T-cell (primary cell): ENCODE measurements around the gene STK32B. TPM values are rescaled to one million over a fixed set of nuclear protein-coding genes. Genes with fewer than 3 reads are reported as not detected.

ENCODE experiments used
- ATAC-seq, 4 experiments: fragments of 200-7000 bp in 3 of 4; fragments of 150-1000 bp in 1 of 4; cut with Tn5 transposase; replicated peaks in 1 of 4; 1 replicate in 3 of 4; 2 replicates in 1 of 4; pipeline ENCODE4 v1.10.0; 2021; ENCODE audit warnings: moderate library complexity in 3 of 4, mild to moderate bottlenecking in 2 of 4, moderate number of reproducible peaks in 1 of 4
- CTCF ChIA-PET, 2 donors: fragments of 300-600 bp; sonication (Branson Sonifier 250); formaldehyde crosslinking; loops; one replicate each; lab custom pipeline; 2022; ENCODE audit warnings: antibody characterized with exemption in 2 of 2; lab: Charles Lee
- POLR2A ChIA-PET, 2 donors: fragments of 300-600 bp; sonication (Branson Sonifier 250); formaldehyde crosslinking; loops; one replicate each; lab custom pipeline; 2022; ENCODE audit warnings: antibody characterized with exemption in 2 of 2; lab: Charles Lee
- DNase-seq, 35 experiments: peaks; one replicate each; pipeline versions ENCODE4 v3.0.0 to v3.0.0-alpha.2; 2013 to 2023
- H3K27ac ChIP-seq: one replicate; pipeline ENCODE4 v1.5.1; 2013; ENCODE audit warnings: low read length
- H3K27me3 ChIP-seq, 2 experiments: replicated peaks in 1 of 2; 1 replicate in 1 of 2; 2 replicates in 1 of 2; pipeline versions ENCODE4 v1.6.1 to v1.7.0; 2013; ENCODE audit warnings: low read length in 1 of 2, mixed read lengths in 1 of 2; ENCODE audit not compliant: control insufficient read depth in 2 of 2, insufficient read depth in 2 of 2; ENCODE audit errors: extremely low read depth in 1 of 2
- H3K36me3 ChIP-seq, 2 donors: 1 replicate in 1 of 2; 2 replicates in 1 of 2; pipeline versions ENCODE4 v1.6.1 to v1.7.0; 2013; ENCODE audit warnings: low read length in 1 of 2; ENCODE audit not compliant: control insufficient read depth in 2 of 2, insufficient read depth in 1 of 2; ENCODE audit errors: extremely low read depth in 1 of 2
- H3K4me1 ChIP-seq, 2 experiments: 1 replicate in 1 of 2; 2 replicates in 1 of 2; pipeline versions ENCODE4 v1.6.1 to v1.7.0; 2013; ENCODE audit warnings: low read length in 2 of 2, mixed read lengths in 1 of 2; ENCODE audit not compliant: insufficient read depth in 2 of 2, control insufficient read depth in 1 of 2; ENCODE audit errors: extremely low read depth in 1 of 2
- H3K4me3 ChIP-seq, 2 donors: 1 replicate in 1 of 2; 2 replicates in 1 of 2; pipeline versions ENCODE4 v1.5.1 to v1.7.0; 2013; ENCODE audit warnings: mild to moderate bottlenecking in 2 of 2, low read length in 1 of 2, moderate library complexity in 1 of 2; ENCODE audit not compliant: control insufficient read depth in 1 of 2; ENCODE audit errors: extremely low read depth in 1 of 2
- H3K9me3 ChIP-seq: 2 replicates; pipeline ENCODE4 v1.7.0; 2013
- H3K27ac Mint-ChIP-seq, 2 donors: one replicate each; pipeline ENCODE4 v1.8.0; 2020 to 2021; ENCODE audit warnings: mild to moderate bottlenecking in 2 of 2, mixed read lengths in 2 of 2
- H3K27me3 Mint-ChIP-seq, 2 donors: one replicate each; pipeline ENCODE4 v1.8.0; 2021 to 2022; ENCODE audit warnings: mixed read lengths in 2 of 2
- H3K36me3 Mint-ChIP-seq: one replicate; pipeline ENCODE4 v1.8.0; 2021; ENCODE audit warnings: mixed read lengths
- H3K4me1 Mint-ChIP-seq, 3 donors: one replicate each; pipeline ENCODE4 v1.8.0; 2020 to 2022; ENCODE audit warnings: mixed read lengths in 3 of 3, mild to moderate bottlenecking in 1 of 3
- H3K4me3 Mint-ChIP-seq, 3 donors: one replicate each; pipeline ENCODE4 v1.8.0; 2020 to 2022; ENCODE audit warnings: mild to moderate bottlenecking in 3 of 3, mixed read lengths in 3 of 3, moderate library complexity in 3 of 3
- H3K9me3 Mint-ChIP-seq, 3 donors: one replicate each; pipeline ENCODE4 v1.8.0; 2020 to 2022; ENCODE audit warnings: mixed read lengths in 3 of 3
- WGBS: methylation state at CpG from one replicate; pipeline ENCODE4 v1.1.5; 2013; ENCODE audit warnings: missing lambda C conversion rate; ENCODE audit not compliant: insufficient coverage; 5-methylcytosine and 5-hydroxymethylcytosine counted together
- total RNA-seq, 35 experiments: library from RNA in 6 of 35; stranded (reverse) in 6 of 35; fragments of 120-200 nt in 1 of 35; gene quantifications; one replicate each; pipeline versions ENCODE4 v1.2.1 to v1.2.4 and lab custom pipeline; 2013 to 2026

Gene STK32B
- total RNA-seq, 5 donors from 2014 or later (not counting 1 experiment from before 2014, with no cell fraction given) = 0.12 to 0.20 (median 0.15) TPM; not detected in 2

DNA sequence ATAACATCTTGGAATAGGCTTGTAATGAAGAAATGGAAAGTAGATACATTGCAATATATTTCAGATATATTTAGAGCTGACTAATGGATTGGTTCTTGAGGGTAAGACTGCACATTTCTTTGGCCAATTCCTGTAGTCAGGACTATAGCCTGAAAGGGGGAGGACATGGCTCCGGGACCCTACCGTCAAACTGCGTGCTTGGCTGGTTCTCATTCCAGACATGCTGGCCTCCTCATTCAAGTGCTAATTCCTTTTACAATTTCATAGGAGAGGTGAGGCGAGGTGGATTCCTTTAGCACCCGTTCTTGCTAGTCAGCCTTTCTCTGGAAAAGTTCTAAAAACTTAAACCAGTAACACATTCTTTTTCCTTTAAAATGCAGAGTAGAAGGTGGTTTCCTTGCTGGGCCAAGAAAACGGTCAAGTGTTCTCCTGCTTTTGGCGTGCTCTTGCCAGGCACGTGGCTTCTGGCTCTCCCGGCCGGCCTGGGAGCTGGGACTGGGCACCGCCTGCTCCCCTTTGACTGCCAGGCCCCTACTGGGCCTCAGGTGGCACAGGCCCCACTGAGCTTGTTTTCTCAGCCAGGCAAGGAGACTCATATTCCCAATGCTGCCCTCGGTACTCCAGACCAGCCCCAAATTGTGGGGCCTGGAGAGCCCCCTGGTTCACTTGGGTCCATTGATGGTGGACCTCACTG, 167.2 kb downstream of the STK32B start:
- Histone ChIP-seq H3K4me3 (no peak overlapping the region), H3K27ac (no peak overlapping the region), H3K9me3 (no peaks in the 10 kb centered on the region), H3K27me3 (no peaks in the 10 kb centered on the region), H3K36me3 (no peaks in the 10 kb centered on the region), H3K4me1 (no peaks in the 10 kb centered on the region)
- DNase-seq (no peak), ATAC-seq (no peak)
- Mint-ChIP-seq H3K27ac (no peak overlapping the region), H3K4me1 (no peaks in the 10 kb centered on the region), H3K9me3 (peaks cover 15 to 23% (median 18%) of the 10 kb centered on the region in 3 donors), H3K4me3 (no peak overlapping the region), H3K27me3 (no peaks in the 10 kb centered on the region), H3K36me3 (no peaks in the 10 kb centered on the region)
- POLR2A ChIA-PET = interaction anchor here in 1 of 2 donors (0.6 kb wide), 1 partner anchor 44 kb away, joined by 3 read pairs; no protein-coding TSS in a partner anchor
- CTCF ChIA-PET = no interaction called here
- 95% methylated on average over 8 of the region's 12 CpGs for WGBS

DNA sequence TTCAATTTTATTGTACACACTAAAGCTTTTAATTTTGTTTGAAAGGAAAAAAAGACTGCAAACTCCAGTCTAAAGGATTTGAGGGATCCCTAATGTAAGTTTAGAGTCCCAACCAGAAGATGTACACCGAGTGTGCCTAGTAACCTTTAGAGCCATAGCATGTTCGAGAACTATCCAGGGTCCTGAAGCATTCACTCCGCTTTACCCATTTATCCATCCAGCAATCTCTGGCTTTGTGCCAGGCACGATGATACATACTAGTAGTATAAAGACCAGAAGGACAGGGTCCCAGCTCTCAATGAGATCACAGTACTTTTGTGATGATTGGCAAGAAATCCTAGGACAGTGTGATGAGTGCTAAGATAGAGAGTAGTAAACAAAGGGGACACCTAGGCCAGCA, 168.7 kb downstream of the STK32B start:
- Mint-ChIP-seq H3K4me1 (no peaks in the 10 kb centered on the region), H3K36me3 (no peaks in the 10 kb centered on the region), H3K4me3 (no peak overlapping the region), H3K27ac (no peak overlapping the region), H3K27me3 (no peaks in the 10 kb centered on the region), H3K9me3 (peaks cover 14 to 28% (median 15%) of the 10 kb centered on the region in 3 donors)
- CTCF ChIA-PET = no interaction called here
- DNase-seq (no peak), ATAC-seq (no peak)
- Histone ChIP-seq H3K27me3 (no peaks in the 10 kb centered on the region), H3K4me3 (no peak overlapping the region), H3K27ac (no peak overlapping the region), H3K9me3 (no peaks in the 10 kb centered on the region), H3K4me1 (no peaks in the 10 kb centered on the region), H3K36me3 (no peaks in the 10 kb centered on the region)
- 60% methylated on average over 1 of the region's 4 CpGs for WGBS
- POLR2A ChIA-PET = no interaction called here

DNA sequence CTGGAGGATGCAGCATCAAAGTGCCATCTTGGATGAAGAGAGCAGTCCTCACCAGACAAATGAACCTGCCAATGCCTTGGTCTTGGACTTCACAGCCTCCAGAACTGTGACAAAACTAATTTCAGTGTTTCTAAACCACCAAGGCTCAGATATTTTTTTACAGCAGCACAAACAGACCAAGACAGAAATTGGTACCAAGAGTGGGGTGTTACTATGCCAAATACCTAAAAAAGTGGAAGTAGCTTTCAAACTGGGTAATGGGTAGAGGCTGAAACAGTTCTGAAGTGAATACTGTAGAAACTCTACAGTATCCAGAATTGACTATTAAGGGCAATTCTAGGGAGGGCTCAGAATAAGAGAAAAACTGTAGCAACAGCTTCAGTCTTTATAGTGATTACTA, 170.8 kb downstream of the STK32B start:
- Histone ChIP-seq H3K9me3 (no peaks in the 10 kb centered on the region), H3K4me3 (no peak overlapping the region), H3K4me1 (no peaks in the 10 kb centered on the region), H3K27me3 (no peaks in the 10 kb centered on the region), H3K27ac (no peak overlapping the region), H3K36me3 (no peaks in the 10 kb centered on the region)
- ChIA-PET POLR2A (no interaction called here), CTCF (no interaction called here)
- Mint-ChIP-seq H3K36me3 (no peaks in the 10 kb centered on the region), H3K9me3 (peaks cover 14 to 28% (median 15%) of the 10 kb centered on the region in 3 donors), H3K4me1 (no peaks in the 10 kb centered on the region), H3K4me3 (no peak overlapping the region), H3K27me3 (no peaks in the 10 kb centered on the region), H3K27ac (no peak overlapping the region)
- ATAC-seq (no peak), DNase-seq (no peak)

DNA sequence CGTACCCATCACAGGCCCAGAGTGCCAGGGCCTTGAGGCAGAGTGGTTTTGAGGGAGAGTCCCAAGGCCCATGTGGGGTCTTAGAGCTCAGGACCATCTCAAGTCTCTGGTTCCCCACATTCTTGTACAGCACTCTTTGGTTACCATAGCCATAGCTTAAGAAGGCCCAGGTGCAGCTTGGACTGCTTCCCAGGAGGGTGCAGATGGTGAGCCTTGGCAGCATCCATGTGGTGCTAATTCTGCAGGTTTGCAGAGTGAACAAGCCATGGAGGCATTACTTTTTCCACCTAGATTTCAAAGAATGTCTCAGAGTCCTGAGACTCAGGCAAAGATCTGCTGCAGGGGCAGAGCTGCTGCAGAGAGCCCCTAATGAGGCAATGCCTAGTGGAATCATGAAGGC, 171.7 kb downstream of the STK32B start:
- H3K27ac ChIP-seq = no peak overlapping the region
- H3K27me3 Mint-ChIP-seq = no peaks in the 10 kb centered on the region
- H3K36me3 ChIP-seq = no peaks in the 10 kb centered on the region
- H3K27me3 ChIP-seq = no peaks in the 10 kb centered on the region
- H3K9me3 Mint-ChIP-seq = peaks cover 14 to 28% (median 15%) of the 10 kb centered on the region in 3 donors
- POLR2A ChIA-PET = no interaction called here
- H3K4me3 Mint-ChIP-seq = no peak overlapping the region
- H3K4me1 Mint-ChIP-seq = no peaks in the 10 kb centered on the region
- no peaks in the 10 kb centered on the region for H3K4me1 ChIP-seq
- H3K27ac Mint-ChIP-seq = no peak overlapping the region
- no peak overlapping the region for H3K4me3 ChIP-seq
- ATAC-seq (no peak), DNase-seq (no peak)
- CTCF ChIA-PET = no interaction called here
- H3K9me3 ChIP-seq = no peaks in the 10 kb centered on the region
- no peaks in the 10 kb centered on the region for H3K36me3 Mint-ChIP-seq
- 83% methylated on average over 1 of the region's 1 CpG for WGBS

DNA sequence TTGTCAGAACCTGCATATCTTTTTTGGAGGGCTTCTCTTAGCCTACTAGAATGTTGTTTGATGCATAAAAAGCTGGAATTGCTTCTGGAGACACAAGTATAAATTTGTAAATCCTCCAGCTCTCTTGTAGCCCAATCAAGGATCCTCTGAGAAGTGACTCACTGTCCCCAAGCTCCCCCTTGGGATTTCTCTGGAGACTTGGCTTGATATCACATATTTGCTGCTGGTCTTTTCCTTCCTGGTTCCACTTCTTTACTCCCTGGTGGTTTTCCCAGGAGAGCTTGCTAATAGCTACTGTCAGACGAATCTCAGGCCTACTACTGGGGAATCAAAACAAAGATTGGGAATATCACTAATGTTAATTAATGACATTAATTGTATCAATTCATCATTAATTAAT, 173.1 kb downstream of the STK32B start:
- Histone ChIP-seq H3K27ac (no peak overlapping the region), H3K4me1 (no peaks in the 10 kb centered on the region), H3K36me3 (no peaks in the 10 kb centered on the region), H3K27me3 (no peaks in the 10 kb centered on the region), H3K4me3 (no peak overlapping the region), H3K9me3 (no peaks in the 10 kb centered on the region)
- DNase-seq (no peak), ATAC-seq (no peak)
- no peaks in the 10 kb centered on the region for H3K4me1 Mint-ChIP-seq
- no peaks in the 10 kb centered on the region for H3K27me3 Mint-ChIP-seq
- no peak overlapping the region for H3K27ac Mint-ChIP-seq
- peaks cover 14 to 28% (median 15%) of the 10 kb centered on the region in 3 donors for H3K9me3 Mint-ChIP-seq
- no peaks in the 10 kb centered on the region for H3K36me3 Mint-ChIP-seq
- no peak overlapping the region for H3K4me3 Mint-ChIP-seq
- no CpG with 5 or more reads among the region's 1 CpG for WGBS
- POLR2A ChIA-PET = no interaction called here
- CTCF ChIA-PET = no interaction called here

DNA sequence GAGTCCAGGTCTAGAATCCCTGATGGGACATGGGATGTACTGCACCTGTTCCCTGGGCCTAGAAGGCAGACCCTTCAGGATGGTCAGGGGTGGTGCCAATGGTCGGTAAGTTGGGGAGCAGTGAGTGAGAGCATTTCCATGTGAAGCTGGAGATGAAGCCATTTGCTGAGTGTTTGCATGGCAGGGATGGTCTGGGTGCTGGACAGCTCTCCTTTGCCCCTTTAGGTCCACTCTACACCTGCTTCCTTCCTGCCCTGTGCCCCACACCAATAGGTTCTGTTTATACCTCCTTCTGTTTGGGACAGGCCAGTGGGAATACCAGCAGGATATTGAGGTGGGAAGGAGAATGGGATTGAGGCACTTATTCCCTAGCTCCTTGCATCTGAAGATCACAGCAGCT, 181.3 kb downstream of the STK32B start:
- H3K27me3 ChIP-seq = no peaks in the 10 kb centered on the region
- no peak overlapping the region for H3K27ac ChIP-seq
- H3K27me3 Mint-ChIP-seq = peaks cover 0 to 4% of the 10 kb centered on the region in 2 donors
- H3K4me1 Mint-ChIP-seq = no peaks in the 10 kb centered on the region
- H3K36me3 ChIP-seq = no peaks in the 10 kb centered on the region
- no peak overlapping the region for H3K27ac Mint-ChIP-seq
- no peak overlapping the region for H3K4me3 ChIP-seq
- no peak for ATAC-seq
- H3K36me3 Mint-ChIP-seq = no peaks in the 10 kb centered on the region
- no peak for DNase-seq
- H3K9me3 ChIP-seq = no peaks in the 10 kb centered on the region
- no peaks in the 10 kb centered on the region for H3K9me3 Mint-ChIP-seq
- no peaks in the 10 kb centered on the region for H3K4me1 ChIP-seq
- 83% methylated on average over 1 of the region's 1 CpG for WGBS
- H3K4me3 Mint-ChIP-seq = no peak overlapping the region
- ChIA-PET POLR2A (no interaction called here), CTCF (no interaction called here)
